CD4-positive, alpha-beta T cell treated with Interleukin-4 for 4 hours (primary cell): ENCODE measurements around the gene NOXO1.

Experiments
- DNase-seq: peaks from one replicate; pipeline ENCODE4 v3.0.0-alpha.2; 2020

The NOXO1 gene

DNA sequence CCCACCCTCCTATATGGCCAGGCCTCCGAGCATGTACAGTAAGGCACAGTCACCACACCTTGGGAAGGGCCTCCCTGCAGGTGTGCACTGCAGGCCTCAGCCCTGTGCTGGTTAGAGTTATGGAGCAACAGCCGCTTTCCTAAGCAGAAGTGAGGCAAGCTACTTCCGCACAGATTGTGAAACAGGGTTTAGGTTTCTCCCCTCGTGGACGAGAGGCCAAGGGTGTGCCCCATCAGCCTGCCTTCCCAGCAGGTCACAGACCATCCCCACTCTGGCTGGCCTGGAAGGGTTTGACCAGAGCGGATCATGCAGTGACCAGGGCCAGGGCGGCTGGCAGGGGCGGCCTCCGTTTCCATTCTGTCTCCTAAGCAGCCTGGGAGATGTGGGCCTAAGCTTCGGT is 43.0 kb downstream of the NOXO1 start:
- DNase-seq: no peak

DNA sequence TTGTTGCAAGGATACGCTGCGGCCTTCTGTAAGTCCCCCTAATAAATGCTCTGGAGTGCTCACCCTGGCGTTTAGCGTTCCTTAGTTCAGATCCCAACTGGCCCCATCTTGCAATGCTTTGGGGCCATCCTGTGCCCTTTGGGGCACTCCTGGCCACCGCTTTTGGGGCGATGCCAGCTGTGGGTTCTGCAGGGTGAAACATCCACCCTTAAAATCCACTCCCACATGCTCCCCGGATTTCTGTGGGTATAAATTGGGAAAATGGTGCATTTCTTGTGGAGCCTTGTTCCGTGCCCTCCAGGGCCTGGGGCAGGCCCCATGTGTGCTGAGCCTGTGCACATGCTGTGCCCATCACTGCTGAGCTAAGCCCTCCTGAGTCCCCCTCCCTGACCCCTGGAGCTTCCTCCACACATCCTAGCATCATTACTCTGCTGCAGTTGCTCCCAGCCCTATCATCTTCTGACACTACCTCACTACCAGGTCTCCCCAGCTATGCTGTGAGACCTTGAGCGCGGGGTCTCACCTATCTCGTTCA is 44.3 kb downstream of the NOXO1 start:
- DNase-seq: no peak

DNA sequence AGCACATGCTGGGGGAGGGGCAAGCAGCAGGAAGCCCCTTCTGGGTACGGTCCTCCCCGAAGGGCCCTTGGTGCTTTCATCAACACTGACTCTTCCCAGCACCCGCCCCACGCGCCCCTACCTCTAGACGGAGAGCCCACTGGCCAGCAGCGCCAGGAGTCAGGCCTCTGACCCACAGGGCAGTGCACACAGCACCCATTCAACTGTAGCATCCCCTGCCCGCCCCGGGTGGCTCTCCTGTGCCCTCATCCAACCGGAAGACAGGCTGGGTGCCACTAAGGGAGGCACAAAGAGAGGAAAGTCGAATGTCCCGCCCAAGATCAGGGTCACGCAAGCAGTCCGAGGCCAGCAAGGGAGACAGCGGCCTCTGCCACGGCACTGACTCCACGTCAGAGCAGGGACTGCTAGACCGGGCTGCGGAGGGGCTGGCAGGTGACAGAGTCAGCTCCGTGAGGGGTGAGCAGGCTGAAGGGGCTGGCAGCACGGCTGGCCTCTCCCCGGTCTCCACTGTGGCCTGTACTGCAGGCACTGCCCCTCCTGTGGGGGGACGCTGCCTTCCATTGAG is 48.1 kb downstream of the NOXO1 start:
- DNase-seq: no peak

DNA sequence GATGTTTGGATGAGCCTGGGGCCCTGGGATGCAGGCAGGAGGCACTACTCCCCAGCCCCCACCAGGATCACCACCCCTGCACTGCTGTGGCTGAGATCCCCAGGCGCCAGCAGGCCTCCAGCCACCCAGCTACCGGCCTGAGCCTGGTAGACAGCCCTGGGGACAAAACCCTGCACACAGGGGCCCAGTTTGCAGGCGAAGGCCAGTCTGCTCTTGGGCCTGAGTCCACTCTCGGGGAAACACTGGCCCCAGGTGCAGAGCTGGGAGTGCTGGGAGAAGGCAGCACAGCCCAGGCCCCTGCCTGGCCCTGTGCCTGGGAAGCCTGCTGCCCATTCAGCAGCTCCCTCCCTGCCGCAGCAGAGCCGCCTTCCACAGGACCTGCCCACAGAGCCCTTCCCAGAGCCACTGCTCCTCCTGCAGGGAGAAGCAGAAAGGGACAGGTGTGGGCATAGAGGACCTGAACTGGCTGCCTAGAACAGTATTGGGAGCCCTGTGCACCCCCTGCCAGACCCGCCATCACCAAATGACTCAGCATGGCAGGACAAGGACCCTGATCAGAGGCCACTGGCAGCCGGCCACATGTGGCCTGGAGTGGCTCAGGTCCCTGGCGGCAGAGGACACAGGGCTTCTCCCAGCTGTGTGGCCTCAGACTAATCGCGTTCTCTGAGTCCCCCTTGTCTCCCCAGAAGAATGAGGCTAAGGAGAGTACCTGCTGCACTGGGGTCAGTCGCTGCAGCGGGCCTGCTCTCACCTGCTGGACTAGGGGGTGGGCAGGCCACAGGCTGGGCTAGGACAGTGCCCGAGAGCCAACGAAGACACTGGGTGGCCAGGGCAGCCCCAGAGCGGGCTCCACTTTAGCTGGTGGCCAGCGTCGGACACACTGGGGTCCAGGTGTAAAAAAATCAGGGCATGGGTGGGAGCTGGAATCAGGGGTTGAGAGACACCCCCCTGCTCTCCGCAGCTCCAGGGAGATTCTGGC is 48.9 kb downstream of the NOXO1 start:
- no peak for DNase-seq

DNA sequence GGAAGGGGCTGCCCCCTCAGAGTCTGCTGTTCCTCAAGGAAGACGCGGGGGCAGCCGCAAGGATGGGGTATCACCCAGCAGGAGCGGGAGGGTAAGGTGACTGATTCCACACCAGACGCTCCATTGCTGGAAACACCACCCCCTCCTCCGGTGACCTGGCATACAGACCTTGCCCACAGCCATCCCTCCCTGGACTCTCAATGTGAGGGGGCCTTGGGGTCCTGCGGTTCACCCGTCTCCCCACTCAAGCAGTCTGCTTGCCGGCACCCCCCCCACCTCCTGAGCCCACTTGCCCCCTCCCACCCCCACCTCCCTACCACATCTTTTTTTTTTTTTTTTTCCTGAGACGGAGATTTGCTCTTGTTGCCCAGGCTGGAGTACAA is 50.9 kb downstream of the NOXO1 start:
- no peak for DNase-seq

DNA sequence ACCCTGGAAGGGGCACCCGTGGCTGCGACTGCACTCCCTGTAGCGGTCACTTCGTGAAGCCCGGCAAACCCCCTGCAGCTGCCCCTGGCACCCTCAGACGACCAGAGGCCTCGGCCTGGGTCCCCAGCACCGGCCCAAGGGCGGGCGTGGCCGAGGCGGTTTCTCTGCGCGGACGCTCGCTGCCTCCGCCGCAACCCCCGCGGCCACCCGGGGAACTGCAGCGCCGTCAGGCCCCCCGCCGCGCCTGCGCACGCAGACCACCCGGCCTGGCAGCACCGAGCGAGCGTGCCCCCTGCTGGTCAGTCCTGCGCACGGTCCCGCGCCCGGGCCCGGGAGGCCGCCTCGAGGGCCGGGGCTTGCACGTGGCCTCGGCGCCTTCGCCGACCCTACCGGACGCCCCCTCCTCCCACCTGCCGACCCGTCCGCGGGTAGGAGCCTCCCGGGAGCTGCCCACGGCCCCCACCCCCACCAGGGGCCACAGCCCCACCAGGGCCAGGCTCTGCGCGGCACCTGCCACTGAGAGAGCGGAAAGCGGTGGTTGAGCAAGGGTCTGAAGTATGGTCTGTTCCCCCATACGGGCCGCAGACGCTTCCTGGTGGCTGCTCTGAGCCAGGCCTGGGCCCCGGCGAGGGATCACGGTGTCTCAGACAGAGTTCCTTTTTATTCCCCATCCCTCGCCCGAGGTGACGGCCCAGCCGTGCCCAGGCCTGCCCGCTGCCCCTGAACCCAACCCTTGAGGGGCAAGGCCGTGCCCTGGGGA is 51.5 kb downstream of the NOXO1 start:
- DNase-seq: peak; percentile 84

DNA sequence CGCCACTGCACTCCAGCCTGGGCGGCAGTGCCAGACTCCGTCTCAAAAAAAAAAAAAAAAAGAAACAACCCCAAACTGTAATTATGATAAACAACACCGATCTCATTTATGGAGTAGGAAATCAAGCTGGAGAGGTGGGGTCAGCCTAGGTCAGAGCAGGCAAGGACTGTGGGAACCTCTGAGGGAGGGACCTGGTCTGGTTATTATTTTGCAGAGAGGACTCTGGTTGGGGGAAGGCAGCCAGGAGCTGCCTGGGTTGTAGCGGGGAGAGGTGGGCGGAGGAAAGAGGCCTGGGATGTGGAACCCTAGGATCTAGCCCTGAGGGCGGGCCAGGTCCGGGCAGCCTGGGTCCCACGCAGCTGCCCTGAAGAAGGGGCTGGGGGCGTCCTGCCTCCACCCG is 52.2 kb downstream of the NOXO1 start:
- no peak for DNase-seq
